IPS DF 6.9 (cell line): Measurements from ENCODE around the gene BAG1.

Experiments used
- DNase-seq: peaks from one replicate; pipeline ENCODE4 v3.0.0-alpha.2; 2013; ENCODE audit warnings: low read depth, low spot score
- H3K27ac ChIP-seq: one replicate; pipeline ENCODE4 v1.5.1; 2013; ENCODE audit warnings: low read length, control low read depth
- H3K27me3 ChIP-seq: 2 replicates; pipeline ENCODE4 v1.6.1; 2013; ENCODE audit warnings: mild to moderate bottlenecking, low read length; ENCODE audit not compliant: control insufficient read depth, insufficient read depth
- H3K36me3 ChIP-seq: 2 replicates; pipeline ENCODE4 v1.6.1; 2013; ENCODE audit warnings: low read length; ENCODE audit not compliant: control insufficient read depth, insufficient read depth
- H3K4me1 ChIP-seq: 2 replicates; pipeline ENCODE4 v1.6.1; 2013; ENCODE audit warnings: low read length; ENCODE audit not compliant: control insufficient read depth, insufficient read depth
- H3K4me3 ChIP-seq: 2 replicates; pipeline ENCODE4 v1.5.1; 2013; ENCODE audit warnings: mild to moderate bottlenecking, low read length
- H3K9me3 ChIP-seq: 2 replicates; pipeline ENCODE4 v1.6.1; 2013; ENCODE audit warnings: low read length, inconsistent platforms; ENCODE audit not compliant: control insufficient read depth, insufficient read depth
- WGBS: extraction: QIAGEN DNeasy Blood & Tissue Kit; methylation state at CpG from one replicate; pipeline ENCODE4 v1.1.7; 2013; ENCODE audit warnings: mixed read lengths, missing lambda C conversion rate; ENCODE audit not compliant: insufficient read length, insufficient coverage; 5-methylcytosine and 5-hydroxymethylcytosine counted together

Gene BAG1

GRCh38 chr9:33220681-33221567, 43.6 kb downstream of the BAG1 start:
- Histone ChIP-seq H3K36me3 (no peaks in the 10 kb centered on the region), H3K9me3 (no peaks in the 10 kb centered on the region), H3K4me3 (no peak overlapping the region), H3K27me3 (no peaks in the 10 kb centered on the region), H3K4me1 (no peaks in the 10 kb centered on the region), H3K27ac (no peak overlapping the region)
- no CpG with 5 or more reads among the region's 14 CpGs for WGBS
- DNase-seq, result no peak

GRCh38 chr9:33211695-33212393, 52.7 kb downstream of the BAG1 start:
- H3K9me3 ChIP-seq, result no peaks in the 10 kb centered on the region
- no peak for DNase-seq
- no peak overlapping the region for H3K4me3 ChIP-seq
- H3K27me3 ChIP-seq, result no peaks in the 10 kb centered on the region
- WGBS, result no CpG with 5 or more reads among the region's 3 CpGs
- H3K4me1 ChIP-seq, result no peaks in the 10 kb centered on the region
- no peak overlapping the region for H3K27ac ChIP-seq
- H3K36me3 ChIP-seq, result no peaks in the 10 kb centered on the region

DNA sequence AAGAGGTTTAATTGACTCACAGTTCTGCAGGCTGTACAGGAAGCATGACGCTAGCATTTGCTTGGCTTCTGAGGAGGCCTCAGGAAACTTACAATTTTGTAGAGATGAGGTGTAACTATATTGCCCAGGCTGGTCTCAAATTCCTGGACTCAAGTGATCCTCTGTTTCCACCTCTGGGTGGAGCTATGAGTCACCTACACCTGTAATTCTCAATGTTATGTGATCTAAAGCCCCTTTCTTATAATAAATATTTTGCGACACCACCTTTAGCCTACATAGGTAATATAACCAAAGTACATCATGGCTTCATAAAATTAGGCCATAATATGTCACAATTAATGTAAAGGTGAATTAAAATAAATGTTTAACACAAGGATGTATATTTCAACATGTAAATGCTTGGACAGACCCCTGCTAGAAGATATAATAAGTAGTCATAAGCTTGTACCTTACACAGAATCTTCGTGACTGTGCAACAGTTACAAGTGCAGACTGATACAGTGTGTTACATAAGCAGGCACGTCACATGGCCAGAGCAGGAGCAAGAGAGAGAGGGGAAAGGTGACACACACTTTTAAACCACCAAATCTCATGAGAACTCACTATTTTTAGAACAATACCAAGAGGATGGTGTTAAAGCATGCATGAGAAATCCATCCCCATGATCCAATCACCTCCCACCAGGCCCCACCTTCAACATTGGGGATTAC, 54.3 kb downstream of the BAG1 start:
- H3K36me3 ChIP-seq, result no peaks in the 10 kb centered on the region
- H3K4me1 ChIP-seq, result no peaks in the 10 kb centered on the region
- no CpG with 5 or more reads among the region's 4 CpGs for WGBS
- H3K27me3 ChIP-seq, result no peaks in the 10 kb centered on the region
- H3K4me3 ChIP-seq, result no peak overlapping the region
- H3K9me3 ChIP-seq, result no peaks in the 10 kb centered on the region
- no peak for DNase-seq
- H3K27ac ChIP-seq, result no peak overlapping the region

GRCh38 chr9:33209394-33209793, 55.1 kb downstream of the BAG1 start:
- Histone ChIP-seq H3K4me3 (no peak overlapping the region), H3K27ac (no peak overlapping the region), H3K9me3 (no peaks in the 10 kb centered on the region), H3K4me1 (no peaks in the 10 kb centered on the region), H3K36me3 (no peaks in the 10 kb centered on the region), H3K27me3 (no peaks in the 10 kb centered on the region)
- DNase-seq, result no peak
- no CpG with 5 or more reads among the region's 1 CpG for WGBS

DNA sequence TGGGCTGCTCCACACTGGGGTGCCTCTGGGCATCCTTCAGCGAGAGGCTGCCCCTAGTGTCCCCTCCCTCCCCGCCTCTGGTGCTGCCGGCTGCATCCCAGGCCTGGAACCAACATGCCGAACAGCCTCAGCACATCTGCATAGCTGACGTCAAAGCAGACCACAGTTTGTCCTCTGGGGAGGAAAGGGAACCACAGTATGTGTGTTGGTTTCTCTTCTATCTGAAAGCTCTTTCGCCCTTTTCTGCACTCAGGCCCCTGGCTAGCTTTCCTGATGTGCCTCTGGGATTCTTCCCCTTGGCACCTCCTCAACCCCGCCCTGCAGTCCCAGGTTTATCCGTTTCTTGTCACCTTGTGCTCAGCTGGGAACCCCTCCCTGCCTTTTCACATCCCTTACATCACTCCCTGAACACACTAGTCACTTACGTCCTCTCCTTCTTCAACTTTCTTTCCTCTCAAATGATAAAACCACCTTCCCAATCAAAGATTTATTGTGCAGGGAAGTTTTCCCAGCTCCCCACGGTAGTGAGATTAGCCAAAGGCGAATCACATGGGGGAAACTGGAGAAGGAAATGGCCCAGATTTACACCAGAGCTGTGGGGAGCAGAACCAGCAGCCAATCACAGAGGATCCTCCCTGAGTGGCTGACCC, 61.8 kb downstream of the BAG1 start:
- DNase-seq, result no peak
- Histone ChIP-seq H3K36me3 (no peaks in the 10 kb centered on the region), H3K9me3 (no peaks in the 10 kb centered on the region), H3K27ac (no peak overlapping the region), H3K4me1 (no peaks in the 10 kb centered on the region), H3K27me3 (no peaks in the 10 kb centered on the region), H3K4me3 (no peak overlapping the region)
- 100% methylated on average over 1 of the region's 11 CpGs for WGBS
